ENCODE measurements around the gene STK4.
"Not testable (repeated sequence)": the region's sequence is repeated elsewhere in the genome, so short reads cannot be mapped to it uniquely, and the experiment has no call there.

The STK4 gene

DNA sequence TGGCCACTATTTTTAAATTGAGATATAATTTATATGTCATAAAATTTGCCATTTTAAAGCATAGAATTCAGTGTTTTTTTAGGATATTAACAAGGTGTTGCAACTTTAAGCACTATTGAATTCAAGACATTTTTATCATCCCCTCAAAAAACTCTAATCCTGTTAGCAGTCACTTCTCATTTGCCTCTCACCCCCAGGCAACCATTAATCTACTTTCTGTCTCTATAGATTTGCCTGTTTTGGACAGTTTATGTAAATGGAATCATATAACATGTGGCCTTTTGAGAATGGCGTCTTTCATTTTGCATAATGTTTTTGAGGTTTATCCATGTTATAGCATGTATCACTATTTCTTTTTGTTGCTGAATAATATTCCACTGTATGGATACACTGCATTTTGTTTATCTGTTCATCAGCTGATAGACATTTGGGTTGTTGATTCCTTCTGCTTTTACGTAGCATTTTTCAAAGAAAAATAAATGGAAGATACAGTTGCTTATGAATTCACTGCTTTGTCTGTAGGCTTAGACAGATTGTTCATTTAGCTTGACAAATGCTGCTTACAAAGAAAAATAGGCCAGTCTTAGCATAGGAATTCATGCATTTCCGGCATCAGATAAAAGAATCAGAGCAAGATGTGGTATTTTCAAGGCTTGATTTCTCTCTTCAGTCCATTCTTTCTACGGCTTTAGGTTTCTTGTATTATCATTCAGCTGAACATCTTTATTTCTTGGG is 52.9 kb downstream of the STK4 start:
- H3K27me3 ChIP-seq (ENCODE audit: control insufficient read depth in 2 of 2, insufficient read depth in 2 of 2, low read length in 2 of 2): no peaks in the 10 kb centered on the region
- H3K9ac ChIP-seq (ENCODE audit: low read depth in 1 of 2, low read length in 2 of 2): no peak overlapping the region
- H3K4me3 ChIP-seq (ENCODE audit: low read length in 2 of 2): no peak overlapping the region
- H3K27ac ChIP-seq (ENCODE audit: low read depth in 2 of 2, low read length in 2 of 2): no peak overlapping the region
- H3K9me3 ChIP-seq (ENCODE audit: control insufficient read depth in 2 of 2, low read length in 2 of 2): no peaks in the 10 kb centered on the region
- peaks cover 4 to 16% of the 10 kb centered on the region in 2 donors for H3K36me3 ChIP-seq (ENCODE audit: control insufficient read depth in 2 of 2, insufficient read depth in 2 of 2, low read length in 2 of 2)
- H3K4me1 ChIP-seq (ENCODE audit: control insufficient read depth in 2 of 2, insufficient read depth in 2 of 2, low read length in 2 of 2): no peaks in the 10 kb centered on the region

DNA sequence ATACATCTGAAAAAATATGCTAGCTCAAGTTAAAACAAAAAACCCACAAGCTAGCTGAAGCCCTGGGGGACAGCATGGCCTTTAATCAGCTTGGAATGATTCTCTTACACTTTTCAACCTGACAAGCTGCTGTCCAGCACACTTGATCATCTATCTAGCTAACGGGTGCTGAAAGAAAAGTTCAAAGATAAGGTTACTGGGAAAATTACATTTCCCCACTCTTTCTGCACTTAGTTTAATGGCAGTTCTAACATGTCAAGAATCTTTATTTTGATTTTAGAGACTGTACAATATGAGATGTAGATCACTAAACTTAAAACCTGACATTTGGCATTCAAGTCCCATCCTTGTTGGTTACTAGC is 53.4 kb downstream of the STK4 start:
- no peaks in the 10 kb centered on the region for H3K4me1 ChIP-seq (ENCODE audit: control insufficient read depth in 2 of 2, insufficient read depth in 2 of 2, low read length in 2 of 2)
- no peak overlapping the region for H3K4me3 ChIP-seq (ENCODE audit: low read length in 2 of 2)
- H3K27ac ChIP-seq (ENCODE audit: low read depth in 2 of 2, low read length in 2 of 2): no peak overlapping the region
- no peak overlapping the region for H3K9ac ChIP-seq (ENCODE audit: low read depth in 1 of 2, low read length in 2 of 2)
- H3K27me3 ChIP-seq (ENCODE audit: control insufficient read depth in 2 of 2, insufficient read depth in 2 of 2, low read length in 2 of 2): no peaks in the 10 kb centered on the region
- H3K9me3 ChIP-seq (ENCODE audit: control insufficient read depth in 2 of 2, low read length in 2 of 2): no peaks in the 10 kb centered on the region
- peaks cover 8 to 17% of the 10 kb centered on the region in 2 donors for H3K36me3 ChIP-seq (ENCODE audit: control insufficient read depth in 2 of 2, insufficient read depth in 2 of 2, low read length in 2 of 2)

DNA sequence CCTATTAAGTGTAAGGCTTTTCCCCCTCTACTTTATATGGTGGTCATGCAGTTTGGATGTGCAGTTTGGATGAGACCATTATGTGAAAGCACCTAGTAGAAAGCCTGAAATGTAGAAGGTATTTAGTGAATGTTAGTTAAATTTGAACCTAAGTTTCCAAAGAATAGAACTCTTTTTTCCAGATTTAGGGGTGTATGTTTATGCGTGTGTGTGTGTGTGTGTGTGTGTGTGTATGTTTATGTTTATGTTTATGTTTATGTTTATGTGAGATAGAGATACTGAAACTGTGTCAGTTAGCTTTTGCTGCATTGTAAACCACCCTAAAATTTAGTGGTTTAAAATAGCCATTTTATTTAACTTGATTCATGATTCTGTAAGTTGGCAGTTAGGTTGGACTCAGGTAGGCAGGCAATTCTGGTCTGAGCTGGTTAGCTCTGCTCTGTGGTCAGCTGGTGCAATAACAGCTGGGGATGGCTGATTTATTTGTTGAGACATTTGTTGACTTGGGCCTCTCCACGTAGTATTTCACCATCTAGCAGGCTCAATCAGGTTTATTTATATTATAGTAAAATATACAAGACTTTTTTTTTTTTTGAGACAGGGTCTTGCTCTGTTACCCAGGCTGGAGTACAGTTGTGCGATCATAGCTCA is 54.0 kb downstream of the STK4 start:
- H3K4me3 ChIP-seq (ENCODE audit: low read length in 2 of 2): no peak overlapping the region
- no peak overlapping the region for H3K9ac ChIP-seq (ENCODE audit: low read depth in 1 of 2, low read length in 2 of 2)
- no peak overlapping the region for H3K27ac ChIP-seq (ENCODE audit: low read depth in 2 of 2, low read length in 2 of 2)
- H3K9me3 ChIP-seq (ENCODE audit: control insufficient read depth in 2 of 2, low read length in 2 of 2): no peaks in the 10 kb centered on the region
- no peaks in the 10 kb centered on the region for H3K27me3 ChIP-seq (ENCODE audit: control insufficient read depth in 2 of 2, insufficient read depth in 2 of 2, low read length in 2 of 2)
- H3K36me3 ChIP-seq (ENCODE audit: control insufficient read depth in 2 of 2, insufficient read depth in 2 of 2, low read length in 2 of 2): peaks cover 14 to 23% of the 10 kb centered on the region in 2 donors
- no peaks in the 10 kb centered on the region for H3K4me1 ChIP-seq (ENCODE audit: control insufficient read depth in 2 of 2, insufficient read depth in 2 of 2, low read length in 2 of 2)

DNA sequence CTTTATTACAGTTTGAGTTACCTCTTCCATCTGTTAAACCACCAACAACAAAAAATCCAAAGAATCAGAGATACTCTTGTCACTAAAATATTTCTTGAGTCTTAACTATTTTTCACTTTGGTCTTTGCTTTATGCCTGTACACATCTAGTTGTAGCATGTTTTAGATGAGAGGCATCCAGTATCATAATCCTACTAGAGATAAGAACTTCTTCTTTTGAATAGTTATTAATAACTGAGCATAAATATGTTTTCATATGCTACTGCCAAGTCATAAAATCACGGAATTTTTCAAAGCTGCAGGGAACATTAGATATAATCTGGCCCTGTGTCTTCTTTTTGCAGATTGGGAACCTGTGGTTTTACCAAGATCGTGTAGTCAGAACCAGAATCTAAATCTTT is 55.3 kb downstream of the STK4 start:
- no peak overlapping the region for H3K4me3 ChIP-seq (ENCODE audit: low read length in 2 of 2)
- H3K4me1 ChIP-seq (ENCODE audit: control insufficient read depth in 2 of 2, insufficient read depth in 2 of 2, low read length in 2 of 2): no peaks in the 10 kb centered on the region
- H3K36me3 ChIP-seq (ENCODE audit: control insufficient read depth in 2 of 2, insufficient read depth in 2 of 2, low read length in 2 of 2): peaks cover 22 to 34% of the 10 kb centered on the region in 2 donors
- no peaks in the 10 kb centered on the region for H3K9me3 ChIP-seq (ENCODE audit: control insufficient read depth in 2 of 2, low read length in 2 of 2)
- no peaks in the 10 kb centered on the region for H3K27me3 ChIP-seq (ENCODE audit: control insufficient read depth in 2 of 2, insufficient read depth in 2 of 2, low read length in 2 of 2)
- H3K27ac ChIP-seq (ENCODE audit: low read depth in 2 of 2, low read length in 2 of 2): no peak overlapping the region
- no peak overlapping the region for H3K9ac ChIP-seq (ENCODE audit: low read depth in 1 of 2, low read length in 2 of 2)

DNA sequence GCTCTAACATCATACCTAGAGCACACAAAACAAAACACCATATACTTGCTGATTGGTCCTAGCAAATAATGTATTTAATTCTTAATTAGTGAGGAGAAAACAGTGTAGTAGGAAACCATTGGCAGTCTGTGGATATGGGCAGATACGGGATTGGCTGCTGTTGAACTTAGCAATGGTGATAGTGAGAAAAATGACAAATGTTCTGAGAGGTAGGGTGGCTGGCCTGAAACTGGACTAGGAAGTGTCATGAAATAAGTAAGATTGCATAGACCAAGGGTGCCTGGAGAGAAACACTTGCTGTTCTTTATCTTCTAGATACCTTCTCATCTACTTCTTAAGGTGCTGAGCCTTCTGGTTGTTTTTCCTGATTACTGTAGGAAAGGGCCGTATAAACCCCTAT is 56.8 kb downstream of the STK4 start:
- not testable (repeated sequence) for H3K9me3 ChIP-seq (ENCODE audit: control insufficient read depth in 2 of 2, low read length in 2 of 2); H3K9ac ChIP-seq (ENCODE audit: low read depth in 1 of 2, low read length in 2 of 2); H3K27ac ChIP-seq (ENCODE audit: low read depth in 2 of 2, low read length in 2 of 2); H3K4me3 ChIP-seq (ENCODE audit: low read length in 2 of 2); H3K27me3 ChIP-seq (ENCODE audit: control insufficient read depth in 2 of 2, insufficient read depth in 2 of 2, low read length in 2 of 2); H3K4me1 ChIP-seq (ENCODE audit: control insufficient read depth in 2 of 2, insufficient read depth in 2 of 2, low read length in 2 of 2)
- peaks cover 29 to 37% of the 10 kb centered on the region in 2 donors for H3K36me3 ChIP-seq (ENCODE audit: control insufficient read depth in 2 of 2, insufficient read depth in 2 of 2, low read length in 2 of 2)

DNA sequence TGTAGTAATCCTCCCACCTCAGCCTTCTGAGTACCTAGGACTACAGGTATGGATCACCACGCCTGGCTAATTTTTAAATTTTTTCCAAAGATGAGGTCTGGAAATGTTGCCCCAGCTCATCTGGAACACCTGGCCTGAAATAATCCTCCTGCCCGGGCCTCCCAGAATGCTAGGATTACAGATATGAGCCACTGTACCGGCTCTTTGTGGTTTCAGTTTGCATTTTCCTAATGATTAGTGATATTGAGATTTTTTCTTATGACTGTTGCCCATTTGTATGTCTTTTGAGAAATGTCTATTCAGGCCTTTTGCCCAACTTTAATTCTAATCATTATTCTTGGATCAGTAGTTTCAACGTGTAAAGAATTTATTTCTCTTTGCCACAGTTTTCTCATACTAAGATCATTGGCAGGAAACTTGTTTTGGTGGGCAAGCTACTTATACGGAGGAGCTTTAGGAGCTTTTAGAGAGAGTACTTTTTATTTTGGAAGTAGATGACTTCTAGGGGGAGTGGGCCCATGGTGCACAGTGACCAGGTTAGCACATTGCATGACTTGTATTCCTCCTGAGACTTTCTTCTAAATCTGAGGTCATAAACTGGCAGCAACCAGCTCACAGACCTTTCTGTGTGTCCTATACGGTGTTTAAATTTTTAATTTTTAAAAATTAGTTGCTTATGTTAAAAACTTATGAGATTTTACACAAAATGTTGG is 62.3 kb downstream of the STK4 start:
- Histone ChIP-seq H3K27me3 (ENCODE audit: control insufficient read depth in 2 of 2, insufficient read depth in 2 of 2, low read length in 2 of 2) (no peaks in the 10 kb centered on the region), H3K36me3 (ENCODE audit: control insufficient read depth in 2 of 2, insufficient read depth in 2 of 2, low read length in 2 of 2) (peaks cover 28 to 46% of the 10 kb centered on the region in 2 donors), H3K4me3 (ENCODE audit: low read length in 2 of 2) (no peak overlapping the region), H3K4me1 (ENCODE audit: control insufficient read depth in 2 of 2, insufficient read depth in 2 of 2, low read length in 2 of 2) (no peaks in the 10 kb centered on the region), H3K9ac (ENCODE audit: low read depth in 1 of 2, low read length in 2 of 2) (no peak overlapping the region), H3K9me3 (ENCODE audit: control insufficient read depth in 2 of 2, low read length in 2 of 2) (no peaks in the 10 kb centered on the region), H3K27ac (ENCODE audit: low read depth in 2 of 2, low read length in 2 of 2) (no peak overlapping the region)

DNA sequence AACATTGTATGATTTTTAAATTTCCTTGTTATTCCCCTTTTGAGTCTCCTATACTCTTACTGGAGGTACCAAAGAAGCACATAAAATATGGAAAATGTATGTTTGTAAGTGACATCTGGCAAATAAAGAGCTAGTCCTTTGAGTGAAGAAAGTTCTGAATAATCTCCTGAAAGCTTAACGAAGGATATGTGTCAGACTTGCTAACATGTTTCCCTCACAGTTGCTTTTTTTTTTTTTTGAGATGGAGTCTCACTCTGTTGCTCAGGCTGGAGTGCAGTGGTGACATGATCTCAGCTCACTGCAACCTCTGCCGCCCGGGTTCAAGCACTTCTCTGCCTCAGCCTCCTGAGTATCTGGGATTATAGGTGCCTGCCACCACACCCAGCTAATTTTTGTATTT is 63.6 kb downstream of the STK4 start:
- Histone ChIP-seq H3K4me1 (ENCODE audit: control insufficient read depth in 2 of 2, insufficient read depth in 2 of 2, low read length in 2 of 2) (no peaks in the 10 kb centered on the region), H3K9me3 (ENCODE audit: control insufficient read depth in 2 of 2, low read length in 2 of 2) (no peaks in the 10 kb centered on the region), H3K27me3 (ENCODE audit: control insufficient read depth in 2 of 2, insufficient read depth in 2 of 2, low read length in 2 of 2) (no peaks in the 10 kb centered on the region), H3K4me3 (ENCODE audit: low read length in 2 of 2) (no peak overlapping the region), H3K27ac (ENCODE audit: low read depth in 2 of 2, low read length in 2 of 2) (no peak overlapping the region), H3K9ac (ENCODE audit: low read depth in 1 of 2, low read length in 2 of 2) (no peak overlapping the region), H3K36me3 (ENCODE audit: control insufficient read depth in 2 of 2, insufficient read depth in 2 of 2, low read length in 2 of 2) (peaks cover 23 to 43% of the 10 kb centered on the region in 2 donors)

DNA sequence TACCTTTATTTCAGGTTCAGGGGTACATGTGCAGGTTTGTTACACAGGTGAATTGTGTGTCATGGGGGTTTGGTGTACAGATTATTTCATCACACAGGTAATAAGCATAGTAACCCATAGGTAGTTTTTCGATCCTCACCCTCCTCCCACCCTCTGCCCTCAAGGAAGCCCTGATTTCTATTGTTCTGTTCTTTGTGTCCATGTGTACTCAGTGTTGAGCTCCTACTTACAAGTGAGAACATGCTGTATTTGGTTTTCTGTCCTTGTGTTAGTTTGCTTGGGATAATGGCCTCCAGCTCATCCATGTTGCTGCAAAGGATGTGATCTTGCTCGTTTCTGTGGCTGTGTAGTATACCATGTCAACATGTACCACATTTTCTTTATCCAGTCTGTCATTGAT is 66.0 kb downstream of the STK4 start:
- no peaks in the 10 kb centered on the region for H3K9me3 ChIP-seq (ENCODE audit: control insufficient read depth in 2 of 2, low read length in 2 of 2)
- H3K36me3 ChIP-seq (ENCODE audit: control insufficient read depth in 2 of 2, insufficient read depth in 2 of 2, low read length in 2 of 2): peaks cover 6 to 23% of the 10 kb centered on the region in 2 donors
- H3K27me3 ChIP-seq (ENCODE audit: control insufficient read depth in 2 of 2, insufficient read depth in 2 of 2, low read length in 2 of 2): no peaks in the 10 kb centered on the region
- no peaks in the 10 kb centered on the region for H3K4me1 ChIP-seq (ENCODE audit: control insufficient read depth in 2 of 2, insufficient read depth in 2 of 2, low read length in 2 of 2)
- no peak overlapping the region for H3K27ac ChIP-seq (ENCODE audit: low read depth in 2 of 2, low read length in 2 of 2)
- H3K4me3 ChIP-seq (ENCODE audit: low read length in 2 of 2): no peak overlapping the region
- H3K9ac ChIP-seq (ENCODE audit: low read depth in 1 of 2, low read length in 2 of 2): no peak overlapping the region

DNA sequence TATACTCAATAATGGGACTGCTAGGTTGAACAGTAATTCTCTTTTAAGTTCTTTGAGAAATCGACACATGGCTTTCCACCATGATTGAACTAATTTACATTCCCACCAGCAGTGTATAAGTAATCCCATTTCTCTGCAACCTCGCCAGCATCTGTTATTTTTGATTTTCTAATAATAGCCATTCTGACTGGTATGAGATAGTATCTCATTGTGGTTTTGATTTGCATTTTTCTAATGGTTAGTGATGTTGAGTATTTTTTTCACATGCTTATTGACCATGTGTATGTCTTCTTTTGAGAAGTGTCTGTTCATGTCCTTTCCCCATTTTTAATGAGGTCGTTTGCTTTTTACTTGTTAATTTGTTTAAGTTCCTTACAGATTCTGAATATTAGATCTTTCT is 66.5 kb downstream of the STK4 start:
- Histone ChIP-seq H3K36me3 (ENCODE audit: control insufficient read depth in 2 of 2, insufficient read depth in 2 of 2, low read length in 2 of 2) (peaks cover 4 to 19% of the 10 kb centered on the region in 2 donors), H3K9ac (ENCODE audit: low read depth in 1 of 2, low read length in 2 of 2) (no peak overlapping the region), H3K4me1 (ENCODE audit: control insufficient read depth in 2 of 2, insufficient read depth in 2 of 2, low read length in 2 of 2) (no peaks in the 10 kb centered on the region), H3K27me3 (ENCODE audit: control insufficient read depth in 2 of 2, insufficient read depth in 2 of 2, low read length in 2 of 2) (no peaks in the 10 kb centered on the region), H3K9me3 (ENCODE audit: control insufficient read depth in 2 of 2, low read length in 2 of 2) (no peaks in the 10 kb centered on the region), H3K27ac (ENCODE audit: low read depth in 2 of 2, low read length in 2 of 2) (no peak overlapping the region), H3K4me3 (ENCODE audit: low read length in 2 of 2) (no peak overlapping the region)

DNA sequence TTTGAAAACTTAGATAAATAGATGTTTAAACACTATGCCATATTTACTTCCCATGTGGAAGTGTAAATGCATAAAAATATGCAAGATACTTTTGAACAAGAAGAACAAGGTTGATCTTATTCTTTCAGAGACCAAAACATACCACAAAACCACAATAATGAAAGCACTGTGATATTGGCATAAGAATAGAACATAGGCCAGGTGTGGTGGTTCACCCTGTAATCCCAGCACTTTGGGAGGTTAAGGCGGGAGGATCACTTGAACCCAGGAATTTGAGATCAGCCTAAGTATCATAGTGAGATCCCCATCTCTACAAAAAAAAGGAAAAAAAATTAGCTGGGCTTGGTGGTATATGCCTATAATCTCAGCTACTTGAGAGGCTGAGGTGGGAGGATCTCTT is 68.1 kb downstream of the STK4 start:
- Histone ChIP-seq H3K9me3 (ENCODE audit: control insufficient read depth in 2 of 2, low read length in 2 of 2) (no peaks in the 10 kb centered on the region), H3K4me1 (ENCODE audit: control insufficient read depth in 2 of 2, insufficient read depth in 2 of 2, low read length in 2 of 2) (no peaks in the 10 kb centered on the region), H3K27me3 (ENCODE audit: control insufficient read depth in 2 of 2, insufficient read depth in 2 of 2, low read length in 2 of 2) (no peaks in the 10 kb centered on the region), H3K36me3 (ENCODE audit: control insufficient read depth in 2 of 2, insufficient read depth in 2 of 2, low read length in 2 of 2) (peaks cover 3 to 8% of the 10 kb centered on the region in 2 donors), H3K4me3 (ENCODE audit: low read length in 2 of 2) (no peak overlapping the region), H3K9ac (ENCODE audit: low read depth in 1 of 2, low read length in 2 of 2) (no peak overlapping the region), H3K27ac (ENCODE audit: low read depth in 2 of 2, low read length in 2 of 2) (no peak overlapping the region)
